ENCODE measurements around the gene DQX1.

Gene DQX1

DNA sequence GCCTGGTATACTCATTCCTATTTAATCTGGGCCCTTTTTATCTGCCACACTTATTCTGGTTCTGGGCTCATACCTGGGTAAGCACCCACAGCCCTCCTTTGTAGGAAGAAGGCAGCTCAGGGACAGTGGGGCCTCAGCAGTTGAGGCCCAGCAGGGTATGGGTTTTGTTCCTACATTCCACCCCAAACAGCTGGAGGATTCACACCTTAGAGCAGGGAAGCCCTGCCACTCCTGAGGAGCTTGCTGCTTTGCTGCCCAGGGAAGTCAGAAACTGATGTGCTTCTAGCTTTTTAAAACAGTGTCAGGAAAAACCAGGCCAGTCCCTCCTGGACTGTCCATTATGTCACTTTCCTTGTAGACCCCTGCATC is 25.5 kb downstream of the DQX1 start:
- TF ChIP-seq, protein P1, sequence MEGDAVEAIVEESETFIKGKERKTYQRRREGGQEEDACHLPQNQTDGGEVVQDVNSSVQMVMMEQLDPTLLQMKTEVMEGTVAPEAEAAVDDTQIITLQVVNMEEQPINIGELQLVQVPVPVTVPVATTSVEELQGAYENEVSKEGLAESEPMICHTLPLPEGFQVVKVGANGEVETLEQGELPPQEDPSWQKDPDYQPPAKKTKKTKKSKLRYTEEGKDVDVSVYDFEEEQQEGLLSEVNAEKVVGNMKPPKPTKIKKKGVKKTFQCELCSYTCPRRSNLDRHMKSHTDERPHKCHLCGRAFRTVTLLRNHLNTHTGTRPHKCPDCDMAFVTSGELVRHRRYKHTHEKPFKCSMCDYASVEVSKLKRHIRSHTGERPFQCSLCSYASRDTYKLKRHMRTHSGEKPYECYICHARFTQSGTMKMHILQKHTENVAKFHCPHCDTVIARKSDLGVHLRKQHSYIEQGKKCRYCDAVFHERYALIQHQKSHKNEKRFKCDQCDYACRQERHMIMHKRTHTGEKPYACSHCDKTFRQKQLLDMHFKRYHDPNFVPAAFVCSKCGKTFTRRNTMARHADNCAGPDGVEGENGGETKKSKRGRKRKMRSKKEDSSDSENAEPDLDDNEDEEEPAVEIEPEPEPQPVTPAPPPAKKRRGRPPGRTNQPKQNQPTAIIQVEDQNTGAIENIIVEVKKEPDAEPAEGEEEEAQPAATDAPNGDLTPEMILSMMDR (IDR thresholded peaks at IDR 0.05; ENCODE audit: unreplicated experiment in 3 of 3), result no peak
- H3K27me3 Mint-ChIP-seq (ENCODE audit: low read depth), result peaks cover 100% of the 10 kb centered on the region

DNA sequence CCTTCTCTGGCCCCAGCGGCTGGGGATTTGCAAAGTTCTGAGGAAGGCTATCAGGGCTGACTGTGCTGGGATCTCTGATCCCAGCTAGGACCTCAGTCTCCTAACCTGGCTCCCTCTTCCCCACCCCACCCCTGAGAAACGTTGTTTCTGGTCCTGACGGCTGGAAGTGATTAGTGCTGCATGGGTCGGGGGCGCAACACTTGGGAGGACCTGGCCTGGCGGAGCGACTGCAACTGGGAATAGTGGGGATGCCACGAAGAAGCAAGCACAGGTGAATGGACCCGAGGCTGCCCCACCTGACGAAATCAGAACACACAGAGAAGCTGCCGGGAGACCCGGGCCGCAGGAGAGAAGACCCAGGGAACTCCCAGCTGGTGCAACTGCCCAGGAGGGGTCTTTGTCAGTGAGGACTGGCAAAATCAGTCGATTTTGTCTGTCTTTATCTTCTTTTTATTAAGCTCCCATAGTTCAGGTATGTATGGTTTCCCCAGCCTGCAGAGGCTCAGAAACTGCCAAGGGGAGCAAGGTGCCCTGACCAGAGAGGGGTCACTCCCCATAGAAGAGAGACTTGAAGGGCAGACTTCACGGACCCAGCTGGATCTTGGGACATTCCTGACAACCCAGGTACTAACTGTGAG is 26.0 kb downstream of the DQX1 start:
- H3K27ac Mint-ChIP-seq, result peak overlapping the region in 2 of 3 experiments; percentile 75 to 78
- H3K36me3 Mint-ChIP-seq (ENCODE audit: low read depth), result peaks cover 23% of the 10 kb centered on the region
- TF ChIP-seq, protein P1 (IDR thresholded peaks at IDR 0.05; ENCODE audit: unreplicated experiment in 3 of 3), result no peak
- H3K4me3 Mint-ChIP-seq, result peak overlapping the region; percentile 70 to 87 (median 75)
- no peaks in the 10 kb centered on the region for H3K9me3 Mint-ChIP-seq
- H3K4me1 Mint-ChIP-seq, result peaks cover 48% of the 10 kb centered on the region
- peaks cover 100% of the 10 kb centered on the region for H3K27me3 Mint-ChIP-seq (ENCODE audit: low read depth)

More for the DNA sequence above, 25.5 kb downstream of the DQX1 start:
- Mint-ChIP-seq H3K4me1 (peaks cover 51% of the 10 kb centered on the region), H3K9me3 (no peaks in the 10 kb centered on the region), H3K4me3 (peak overlapping the region; percentile 70 to 87 (median 77)), H3K27ac (no peak overlapping the region), H3K36me3 (ENCODE audit: low read depth) (peaks cover 25% of the 10 kb centered on the region)

DNA sequence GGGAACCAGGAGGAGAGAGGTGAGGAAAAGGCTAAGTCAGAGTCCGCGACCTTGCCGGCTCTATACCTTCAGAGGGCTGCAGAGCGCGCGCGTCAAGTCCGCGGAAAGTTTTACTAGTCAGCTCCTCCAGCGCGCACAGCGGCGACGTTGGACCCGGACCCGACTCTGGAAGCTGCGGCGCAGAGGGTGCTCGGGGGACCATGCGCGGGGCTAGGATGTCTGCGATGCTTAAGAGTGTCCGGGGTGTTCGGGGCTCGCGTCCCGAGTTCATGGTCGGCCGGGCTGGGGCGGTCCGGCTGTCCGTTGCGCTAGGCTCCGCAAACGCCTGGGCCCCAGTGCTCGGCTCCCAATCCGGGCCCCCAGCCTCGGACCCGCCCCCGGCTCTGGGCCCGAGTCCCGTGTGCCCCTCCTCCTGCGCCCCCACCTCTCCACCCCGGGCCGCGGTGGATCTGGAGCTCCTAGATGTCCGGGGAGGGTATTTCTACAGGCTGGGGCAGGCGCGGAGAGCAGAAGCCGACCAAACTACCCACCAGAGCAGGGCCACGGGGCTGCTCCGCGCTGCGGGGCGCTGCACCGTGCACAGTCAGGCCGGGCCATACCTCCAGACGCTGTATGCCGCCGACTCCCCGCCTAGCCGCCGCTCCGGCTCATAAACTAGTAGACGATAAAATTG is 26.6 kb downstream of the DQX1 start, which contains the start of gene LBX2:
TSS of gene LBX2 (minus strand) at position 337 of the 673 bp plus-strand sequence. CDS start at position 271, 66 bp downstream.
- peaks cover 41% of the 10 kb centered on the region for H3K4me1 Mint-ChIP-seq
- H3K36me3 Mint-ChIP-seq (ENCODE audit: low read depth), result peaks cover 18% of the 10 kb centered on the region
- no peaks in the 10 kb centered on the region for H3K9me3 Mint-ChIP-seq
- H3K4me3 Mint-ChIP-seq, result peak within 1 kb of the TSS; percentile 86 to 89 (median 87)
- peaks cover 98% of the 10 kb centered on the region for H3K27me3 Mint-ChIP-seq (ENCODE audit: low read depth)
- TF ChIP-seq, protein P1 (IDR thresholded peaks at IDR 0.05; ENCODE audit: unreplicated experiment in 3 of 3), result no peak
- peak within 1 kb of the TSS; percentile 57 to 79 (median 75) for H3K27ac Mint-ChIP-seq

DNA sequence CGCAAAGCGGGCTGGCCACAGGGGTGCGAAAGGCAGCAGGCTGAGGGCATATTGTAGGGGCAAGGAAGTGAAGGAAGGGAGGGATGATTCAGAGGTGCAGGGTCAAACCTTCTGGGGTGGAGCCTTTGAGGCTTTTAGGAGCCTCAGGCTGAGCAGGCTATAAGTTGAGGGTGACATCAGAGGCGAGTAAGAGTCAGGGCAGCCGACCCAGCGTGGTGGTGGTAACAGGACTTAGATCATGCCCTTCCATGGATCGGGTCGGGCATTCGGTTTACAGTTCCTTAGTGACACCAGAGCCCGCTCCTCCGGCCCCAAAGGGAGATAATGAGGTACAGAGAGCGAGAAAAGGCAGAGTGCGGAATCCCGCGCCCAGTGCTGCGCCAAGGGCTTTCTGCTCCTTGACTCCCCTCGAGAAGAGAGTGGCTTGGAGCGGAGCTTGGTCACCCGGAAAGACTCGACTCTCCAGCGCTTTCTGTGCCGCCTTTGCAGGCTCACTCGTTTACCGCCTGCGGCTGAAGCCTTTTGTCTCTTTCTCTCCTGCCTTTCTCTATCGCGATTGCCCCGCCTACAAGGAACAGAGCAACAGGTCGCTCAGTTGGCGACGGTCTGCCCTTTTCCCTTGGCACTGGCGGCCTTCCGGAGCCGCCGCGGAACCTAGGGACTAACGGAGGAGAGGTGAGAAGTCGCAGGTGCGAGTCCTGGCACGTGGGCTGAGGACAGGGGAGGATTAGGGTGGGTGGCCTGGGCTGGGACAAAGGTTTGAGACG is 27.3 kb downstream of the DQX1 start:
- Mint-ChIP-seq H3K27ac (peak overlapping the region; percentile 57 to 79 (median 75)), H3K9me3 (no peaks in the 10 kb centered on the region), H3K4me3 (peak overlapping the region; percentile 86 to 89 (median 87)), H3K36me3 (ENCODE audit: low read depth) (peaks cover 22% of the 10 kb centered on the region), H3K4me1 (peaks cover 34% of the 10 kb centered on the region), H3K27me3 (ENCODE audit: low read depth) (peaks cover 91% of the 10 kb centered on the region)
- TF ChIP-seq, protein P1 (IDR thresholded peaks at IDR 0.05; ENCODE audit: unreplicated experiment in 3 of 3), result no peak

DNA sequence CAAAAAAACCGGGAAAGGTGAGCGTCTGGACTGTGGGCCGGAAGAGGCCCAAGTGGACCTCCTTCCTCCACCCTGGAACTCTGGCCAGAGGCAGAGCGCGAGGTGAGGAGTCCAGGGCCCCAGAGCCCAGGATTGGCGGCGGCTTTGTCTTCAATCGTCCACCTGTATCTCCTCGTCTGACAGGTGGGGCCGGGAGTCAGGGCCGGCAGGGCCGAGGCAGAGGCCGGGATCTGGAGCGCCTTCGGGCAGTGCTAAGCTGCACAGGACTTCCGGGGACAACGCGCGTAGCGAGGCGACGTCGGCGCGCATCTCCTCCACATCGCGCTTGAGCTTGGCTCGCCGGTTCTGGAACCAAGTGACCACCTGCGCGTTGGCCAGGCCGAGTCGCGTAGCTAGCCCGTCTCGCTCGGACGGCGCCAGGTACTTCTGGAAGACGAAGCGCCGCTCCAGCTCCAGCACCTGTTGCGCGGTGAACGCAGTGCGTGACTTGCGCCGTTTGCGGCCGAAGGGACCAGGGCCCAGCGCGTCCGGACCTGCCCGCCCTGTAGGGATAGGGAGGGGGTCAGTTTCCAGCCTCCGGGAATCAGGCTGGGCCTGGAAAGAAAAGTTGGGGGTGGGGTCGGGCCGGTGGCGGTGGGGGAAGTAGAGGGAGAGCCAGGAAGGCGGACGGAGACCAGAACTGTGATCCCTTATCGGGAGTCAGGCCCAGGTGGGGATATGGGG is 28.1 kb downstream of the DQX1 start:
- Mint-ChIP-seq H3K36me3 (ENCODE audit: low read depth) (peaks cover 26% of the 10 kb centered on the region), H3K4me1 (peaks cover 34% of the 10 kb centered on the region), H3K4me3 (peak overlapping the region; percentile 86 to 89 (median 87)), H3K9me3 (no peaks in the 10 kb centered on the region), H3K27me3 (ENCODE audit: low read depth) (peaks cover 83% of the 10 kb centered on the region), H3K27ac (peak overlapping the region in 2 of 3 experiments; percentile 23 to 79)
- TF ChIP-seq, protein P1 (IDR thresholded peaks at IDR 0.05; ENCODE audit: unreplicated experiment in 3 of 3), result no peak
